Testis (tissue), 2 donors: ENCODE results near the gene KCNIP1.

Experiments
- POLR2A ChIP-seq: fragments of 450-650 bp; IDR thresholded peaks from one replicate; pipeline ENCODE4 v1.6.1; 2017; ENCODE audit warnings: antibody characterized with exemption, mild to moderate bottlenecking, moderate library complexity
- TF ChIP-seq, protein P1 (sequence below), 3 experiments: fragments of 450-650 bp in 2 of 3; fragments of 200-600 bp in 1 of 3; sonication (generic) in 1 of 3; IDR thresholded peaks; one replicate each; pipeline ENCODE4 v1.5.1; 2016 to 2019; ENCODE audit warnings: antibody characterized with exemption in 3 of 3, mild to moderate bottlenecking in 2 of 3, moderate library complexity in 1 of 3

DNA sequence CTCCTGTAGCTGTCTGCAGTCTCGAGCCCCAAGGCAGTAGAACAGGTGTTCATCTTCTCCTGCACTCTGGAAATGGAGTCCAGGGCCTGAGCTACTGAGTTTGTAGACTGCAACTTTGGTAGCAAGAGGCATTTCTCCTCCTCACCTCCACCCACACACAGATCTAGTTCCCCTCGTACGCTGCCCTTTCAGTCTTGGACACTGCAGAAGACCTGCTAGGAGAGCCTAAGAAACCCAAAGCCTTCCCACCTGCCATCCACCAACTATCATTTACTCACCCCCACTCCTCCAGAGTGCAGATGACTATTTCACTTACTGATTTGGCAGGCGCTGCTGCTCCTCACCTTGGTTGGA is 59.0 kb downstream of the KCNIP1 start:
- TF ChIP-seq, protein P1, sequence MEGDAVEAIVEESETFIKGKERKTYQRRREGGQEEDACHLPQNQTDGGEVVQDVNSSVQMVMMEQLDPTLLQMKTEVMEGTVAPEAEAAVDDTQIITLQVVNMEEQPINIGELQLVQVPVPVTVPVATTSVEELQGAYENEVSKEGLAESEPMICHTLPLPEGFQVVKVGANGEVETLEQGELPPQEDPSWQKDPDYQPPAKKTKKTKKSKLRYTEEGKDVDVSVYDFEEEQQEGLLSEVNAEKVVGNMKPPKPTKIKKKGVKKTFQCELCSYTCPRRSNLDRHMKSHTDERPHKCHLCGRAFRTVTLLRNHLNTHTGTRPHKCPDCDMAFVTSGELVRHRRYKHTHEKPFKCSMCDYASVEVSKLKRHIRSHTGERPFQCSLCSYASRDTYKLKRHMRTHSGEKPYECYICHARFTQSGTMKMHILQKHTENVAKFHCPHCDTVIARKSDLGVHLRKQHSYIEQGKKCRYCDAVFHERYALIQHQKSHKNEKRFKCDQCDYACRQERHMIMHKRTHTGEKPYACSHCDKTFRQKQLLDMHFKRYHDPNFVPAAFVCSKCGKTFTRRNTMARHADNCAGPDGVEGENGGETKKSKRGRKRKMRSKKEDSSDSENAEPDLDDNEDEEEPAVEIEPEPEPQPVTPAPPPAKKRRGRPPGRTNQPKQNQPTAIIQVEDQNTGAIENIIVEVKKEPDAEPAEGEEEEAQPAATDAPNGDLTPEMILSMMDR (IDR thresholded peaks at IDR 0.05), result no peak
- TF ChIP-seq POLR2A, result no peak
